ENCODE results near the gene OSBPL3. TPM values are rescaled to one million over a fixed set of nuclear protein-coding genes. Genes with fewer than 3 reads are reported as not detected.

The OSBPL3 gene
- total and polyA plus RNA-seq, 2 donors (not counting 1 experiment from before 2014, with no cell fraction given), result 13.5 to 67.6 TPM

DNA sequence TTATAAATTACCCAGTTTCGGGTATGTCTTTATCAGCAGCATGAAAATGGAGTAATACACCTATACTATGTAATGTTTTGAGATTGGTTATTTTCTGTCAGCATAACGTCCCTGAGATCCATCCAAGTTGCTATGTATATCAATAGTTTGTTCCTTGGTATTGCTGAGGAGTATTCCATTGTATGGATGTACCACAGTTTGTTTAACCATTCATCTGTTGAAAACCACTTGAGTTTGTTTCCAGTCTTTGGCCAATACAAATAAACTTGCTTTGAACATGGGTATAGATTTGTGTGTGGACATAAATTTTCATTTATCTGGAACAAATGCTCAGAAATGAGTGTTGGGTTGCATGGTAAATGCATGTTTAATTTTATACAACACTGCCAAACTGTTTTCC lies 119.4 kb downstream of the OSBPL3 start:
- intact Hi-C loops (cut with micrococcal nuclease), result no loop called here
- H3K27ac Mint-ChIP-seq, result no peak overlapping the region
- Histone ChIP-seq H3K27ac (ENCODE audit: low read length in 2 of 2) (no peak overlapping the region), H3K27me3 (replicated peaks in 1 of 4; ENCODE audit: control extremely low read depth in 1 of 4, control insufficient read depth in 3 of 4, insufficient read depth in 4 of 4, low read length in 3 of 4) (no peaks in the 10 kb centered on the region), H4K20me1 (ENCODE audit: control insufficient read depth, insufficient read depth, low read length, poor library complexity, severe bottlenecking) (no peaks in the 10 kb centered on the region), H3K36me3 (replicated peaks in 1 of 2; ENCODE audit: control extremely low read depth in 1 of 2, control insufficient read depth in 1 of 2, extremely low read depth in 1 of 2, insufficient read depth in 2 of 2, low read length in 1 of 2) (peaks cover 0 to 38% of the 10 kb centered on the region in 2 experiments), H3K79me2 (ENCODE audit: control insufficient read depth, insufficient read depth, low read length) (no peaks in the 10 kb centered on the region), H3K4me3 (ENCODE audit: control extremely low read depth in 1 of 5, extremely low read depth in 1 of 5, insufficient read depth in 1 of 5, low read depth in 2 of 5, low read length in 4 of 5) (no peak overlapping the region), H2AFZ (ENCODE audit: insufficient read depth, low read depth, low read length, poor library complexity, severe bottlenecking) (no peak overlapping the region), H3K9ac (ENCODE audit: low read length) (no peak overlapping the region), H3K9me3 (ENCODE audit: control extremely low read depth in 1 of 3, control insufficient read depth in 2 of 3, insufficient read depth in 1 of 3, low read length in 2 of 3) (no peaks in the 10 kb centered on the region), H3K4me1 (ENCODE audit: control insufficient read depth in 2 of 2, insufficient read depth in 2 of 2, low read length in 2 of 2) (no peaks in the 10 kb centered on the region), H3K4me2 (replicated peaks; ENCODE audit: low read depth, low read length, poor library complexity, severe bottlenecking) (no peak overlapping the region)
- ChIA-PET CTCF (interaction anchor here (1.3 to 2.0 kb wide), 3 partner anchors 40 to 48 kb away, joined by 4 to 8 read pairs (median 5); no protein-coding TSS in a partner anchor), POLR2A (no interaction called here)
- no peak overlapping the region for H3K4me3 Mint-ChIP-seq
- H3K27me3 Mint-ChIP-seq, result no peaks in the 10 kb centered on the region
- H3K4me1 Mint-ChIP-seq, result peaks cover 2% of the 10 kb centered on the region
- ATAC-seq (ENCODE audit: low read depth) (no peak), DNase-seq (no peak)
- WGBS (ENCODE audit: insufficient coverage), result no CpG with 5 or more reads among the region's 2 CpGs
- TF ChIP-seq, protein P1, sequence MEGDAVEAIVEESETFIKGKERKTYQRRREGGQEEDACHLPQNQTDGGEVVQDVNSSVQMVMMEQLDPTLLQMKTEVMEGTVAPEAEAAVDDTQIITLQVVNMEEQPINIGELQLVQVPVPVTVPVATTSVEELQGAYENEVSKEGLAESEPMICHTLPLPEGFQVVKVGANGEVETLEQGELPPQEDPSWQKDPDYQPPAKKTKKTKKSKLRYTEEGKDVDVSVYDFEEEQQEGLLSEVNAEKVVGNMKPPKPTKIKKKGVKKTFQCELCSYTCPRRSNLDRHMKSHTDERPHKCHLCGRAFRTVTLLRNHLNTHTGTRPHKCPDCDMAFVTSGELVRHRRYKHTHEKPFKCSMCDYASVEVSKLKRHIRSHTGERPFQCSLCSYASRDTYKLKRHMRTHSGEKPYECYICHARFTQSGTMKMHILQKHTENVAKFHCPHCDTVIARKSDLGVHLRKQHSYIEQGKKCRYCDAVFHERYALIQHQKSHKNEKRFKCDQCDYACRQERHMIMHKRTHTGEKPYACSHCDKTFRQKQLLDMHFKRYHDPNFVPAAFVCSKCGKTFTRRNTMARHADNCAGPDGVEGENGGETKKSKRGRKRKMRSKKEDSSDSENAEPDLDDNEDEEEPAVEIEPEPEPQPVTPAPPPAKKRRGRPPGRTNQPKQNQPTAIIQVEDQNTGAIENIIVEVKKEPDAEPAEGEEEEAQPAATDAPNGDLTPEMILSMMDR (IDR thresholded peaks at IDR 0.05), result no peak
- TF ChIP-seq EZH2 (IDR thresholded peaks at IDR 0.05; ENCODE audit: borderline replicate concordance, insufficient read depth, low read depth, low read length, poor library complexity, severe bottlenecking), result no peak
- H3K9me3 Mint-ChIP-seq (ENCODE audit: insufficient read depth), result no peaks in the 10 kb centered on the region

DNA sequence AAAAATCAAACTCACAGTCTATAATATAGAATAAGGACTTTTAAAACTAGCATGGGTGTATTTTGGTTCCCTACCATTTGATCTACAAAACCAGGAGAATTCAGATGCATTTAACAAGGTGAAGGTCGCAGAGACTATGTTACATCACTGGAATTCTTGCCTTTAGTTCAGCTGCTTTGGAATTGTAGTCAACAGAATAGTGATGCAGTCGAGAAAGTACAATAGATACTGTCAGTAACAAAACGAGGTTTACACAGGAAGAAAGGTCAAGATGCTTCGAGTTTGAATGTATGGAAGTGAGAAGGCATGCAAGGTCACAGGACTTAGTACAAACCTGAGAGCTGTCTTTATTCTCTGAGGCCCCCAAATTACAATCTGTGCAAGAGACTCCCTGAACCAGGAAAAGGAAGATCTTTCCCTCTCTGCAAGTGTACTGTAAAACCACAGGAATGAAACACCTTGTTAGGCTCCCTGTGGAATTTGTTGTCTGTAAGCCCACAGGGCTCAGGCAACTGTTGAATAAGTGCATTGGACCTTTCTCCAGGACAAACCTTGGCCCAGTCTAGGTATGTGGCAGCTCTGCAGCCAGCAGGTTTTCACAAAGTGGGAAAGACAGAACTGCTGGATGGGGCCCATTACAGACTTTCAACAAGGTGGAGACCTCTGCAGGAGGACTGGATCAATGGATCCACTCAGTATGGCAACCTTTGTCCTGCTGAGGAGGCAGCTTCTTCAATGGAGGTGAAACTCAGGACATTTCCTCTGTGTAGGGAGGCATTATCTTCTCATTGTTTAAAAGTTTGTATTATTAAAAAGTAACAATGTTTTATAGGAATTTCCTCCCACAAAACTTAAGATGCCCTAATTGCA lies 121.6 kb downstream of the OSBPL3 start:
- H3K36me3 ChIP-seq (replicated peaks in 1 of 2; ENCODE audit: control extremely low read depth in 1 of 2, control insufficient read depth in 1 of 2, extremely low read depth in 1 of 2, insufficient read depth in 2 of 2, low read length in 1 of 2), result peaks cover 0 to 24% of the 10 kb centered on the region in 2 experiments
- no peak overlapping the region for H3K4me3 ChIP-seq (ENCODE audit: control extremely low read depth in 1 of 5, extremely low read depth in 1 of 5, insufficient read depth in 1 of 5, low read depth in 2 of 5, low read length in 4 of 5)
- no peak overlapping the region for H3K4me2 ChIP-seq (replicated peaks; ENCODE audit: low read depth, low read length, poor library complexity, severe bottlenecking)
- no peak overlapping the region for H3K27ac Mint-ChIP-seq
- no peak for ATAC-seq (ENCODE audit: low read depth)
- intact Hi-C loops (cut with micrococcal nuclease), result no loop called here
- ChIA-PET CTCF (interaction anchor here (0.6 to 1.1 kb wide), 3 partner anchors 24 to 42 kb away, joined by 3 to 6 read pairs (median 3); no protein-coding TSS in a partner anchor), POLR2A (no interaction called here)
- no peak for DNase-seq
- no peak overlapping the region for H3K4me3 Mint-ChIP-seq
- no peaks in the 10 kb centered on the region for H3K9me3 Mint-ChIP-seq (ENCODE audit: insufficient read depth)
- no peaks in the 10 kb centered on the region for H4K20me1 ChIP-seq (ENCODE audit: control insufficient read depth, insufficient read depth, low read length, poor library complexity, severe bottlenecking)
- WGBS (ENCODE audit: insufficient coverage), result 82% methylated on average over 3 of the region's 4 CpGs
- no peak overlapping the region for H2AFZ ChIP-seq (ENCODE audit: insufficient read depth, low read depth, low read length, poor library complexity, severe bottlenecking)
- H3K4me1 Mint-ChIP-seq, result no peaks in the 10 kb centered on the region
- H3K79me2 ChIP-seq (ENCODE audit: control insufficient read depth, insufficient read depth, low read length), result no peaks in the 10 kb centered on the region
- no peaks in the 10 kb centered on the region for H3K9me3 ChIP-seq (ENCODE audit: control extremely low read depth in 1 of 3, control insufficient read depth in 2 of 3, insufficient read depth in 1 of 3, low read length in 2 of 3)
- no peak overlapping the region for H3K27ac ChIP-seq (ENCODE audit: low read length in 2 of 2)
- H3K9ac ChIP-seq (ENCODE audit: low read length), result no peak overlapping the region
- TF ChIP-seq, protein P1 (IDR thresholded peaks at IDR 0.05), result no peak
- no peak for TF ChIP-seq EZH2 (IDR thresholded peaks at IDR 0.05; ENCODE audit: borderline replicate concordance, insufficient read depth, low read depth, low read length, poor library complexity, severe bottlenecking)
- no peaks in the 10 kb centered on the region for H3K27me3 Mint-ChIP-seq
- H3K4me1 ChIP-seq (ENCODE audit: control insufficient read depth in 2 of 2, insufficient read depth in 2 of 2, low read length in 2 of 2), result no peaks in the 10 kb centered on the region
- H3K27me3 ChIP-seq (replicated peaks in 1 of 4; ENCODE audit: control extremely low read depth in 1 of 4, control insufficient read depth in 3 of 4, insufficient read depth in 4 of 4, low read length in 3 of 4), result no peaks in the 10 kb centered on the region

All from B cell (primary cell).